AG09309 (cell line): ENCODE data around the gene IL21.

Experiments used
- DNase-seq: peaks from one replicate; pipeline ENCODE4 v3.0.0-alpha.2; 2010; ENCODE audit warnings: low read depth
- H3K4me3 ChIP-seq: 2 replicates; pipeline ENCODE4 v1.5.1; 2011; ENCODE audit warnings: mild to moderate bottlenecking, low read depth, low read length, moderate library complexity; ENCODE audit not compliant: control insufficient read depth
- CTCF ChIP-seq: IDR thresholded peaks from 2 replicates; pipeline ENCODE4 v1.5.1; 2011; ENCODE audit warnings: mild to moderate bottlenecking, low read depth, low read length, inconsistent platforms; ENCODE audit not compliant: insufficient read depth, control insufficient read depth; ENCODE audit errors: missing control alignments

The IL21 gene

DNA sequence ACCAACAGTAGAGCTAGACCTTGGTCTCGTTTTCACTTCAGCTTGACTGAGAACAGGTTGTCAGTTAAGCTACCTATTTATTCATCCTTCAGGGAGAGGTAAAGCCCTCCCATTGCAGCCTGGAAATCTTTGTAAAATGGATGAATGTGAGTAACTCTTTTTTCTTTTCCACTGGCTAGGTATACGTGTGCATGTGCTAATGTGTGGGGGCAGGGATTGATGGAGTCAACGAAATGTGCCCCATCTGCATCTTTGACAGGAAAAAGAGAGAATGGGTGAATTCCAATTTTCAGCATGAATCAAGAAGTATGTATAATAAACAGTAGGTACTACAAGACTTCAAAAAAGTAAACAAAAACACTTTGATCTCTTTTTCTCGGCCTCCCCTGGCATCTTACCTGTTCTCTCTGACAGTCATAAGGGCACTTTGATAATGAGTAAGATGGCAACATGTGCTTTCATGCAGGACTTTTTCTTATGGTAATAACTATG, at the start of gene IL21:
Gene IL21, minus strand, starts transcription at position 51 of the 492 bp plus-strand sequence. CDS start 55 bp downstream, outside the sequence.
- no peak within 1 kb of the TSS for H3K4me3 ChIP-seq
- TF ChIP-seq CTCF, result no peak
- no peak for DNase-seq

- DNase-seq, result no peak
- no peak overlapping the region for H3K4me3 ChIP-seq
- TF ChIP-seq CTCF, result no peak
These were observed 49.3 kb upstream of the IL21 start for GRCh38 chr4:122669911-122670738.

- DNase-seq, result peak; percentile 69
- H3K4me3 ChIP-seq, result no peak overlapping the region
- TF ChIP-seq CTCF, result no peak
These were observed 47.4 kb upstream of the IL21 start for GRCh38 chr4:122668241-122668640.

DNA sequence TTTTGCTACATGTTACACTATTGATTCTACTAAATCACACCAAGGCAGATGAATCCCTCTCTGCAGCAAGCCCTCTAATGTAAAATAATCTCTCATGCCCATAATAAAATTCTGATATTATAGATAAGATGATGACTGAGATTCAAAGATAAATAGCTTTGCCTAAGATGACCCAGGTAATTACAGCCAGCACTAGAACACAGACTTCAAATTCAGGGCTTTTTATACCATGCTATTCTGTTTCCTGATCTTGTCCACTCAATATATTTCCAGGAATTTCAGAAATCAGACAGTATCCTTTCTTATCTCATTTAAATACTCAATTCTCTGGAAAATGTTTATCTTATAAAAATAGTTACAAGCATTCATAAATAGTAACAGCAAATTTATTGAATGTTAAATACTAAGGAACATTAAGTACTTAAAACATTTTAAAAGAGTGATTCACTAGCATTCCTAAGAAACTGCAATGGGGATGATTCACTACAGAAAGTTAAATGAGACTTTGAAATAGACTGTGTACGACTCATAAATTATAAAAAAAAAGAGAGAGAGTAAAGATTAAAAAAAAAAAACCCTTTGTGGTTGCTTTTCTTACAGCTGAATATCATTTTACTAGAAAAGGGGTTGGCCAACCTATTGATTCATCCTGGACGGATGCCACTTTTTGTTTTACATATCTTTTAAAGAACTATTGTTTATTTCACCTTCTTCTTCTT, 45.8 kb upstream of the IL21 start:
- no peak overlapping the region for H3K4me3 ChIP-seq
- DNase-seq, result peak; percentile 96
- no peak for TF ChIP-seq CTCF

GRCh38 chr4:122665161-122665929, 44.5 kb upstream of the IL21 start:
- TF ChIP-seq CTCF, result no peak
- DNase-seq, result peak; percentile 55
- no peak overlapping the region for H3K4me3 ChIP-seq
